HepG2 (cell line): ENCODE measurements around the gene PRR14. TPM values are rescaled to one million over a fixed set of nuclear protein-coding genes. Genes with fewer than 3 reads are reported as not detected.
A peak's percentile ranks its signal among the peaks of the same experiment; 100 is the strongest.

Experiments
- AKNA ChIP-seq: sonication (generic); formaldehyde crosslinking; IDR thresholded peaks from 2 replicates; pipeline ENCODE4 v1.4.0; 2020; ENCODE audit warnings: missing genetic modification reagents, borderline replicate concordance
- ARID5B ChIP-seq: IDR thresholded peaks from 2 replicates; pipeline ENCODE4 v1.4.0; 2020; ENCODE audit warnings: mild to moderate bottlenecking, missing genetic modification reagents
- CENPBD1 ChIP-seq: sonication (generic); formaldehyde crosslinking; IDR thresholded peaks from 2 replicates; pipeline ENCODE4 v1.8.0; 2022; ENCODE audit warnings: missing genetic modification reagents, low read depth, mild to moderate bottlenecking, borderline replicate concordance
- ETV5 ChIP-seq: IDR thresholded peaks from 2 replicates; pipeline ENCODE4 v1.6.1; 2018; ENCODE audit warnings: missing biosample characterization, missing genetic modification reagents, inconsistent platforms, borderline replicate concordance
- HOXA5 ChIP-seq: sonication (generic); formaldehyde crosslinking; IDR thresholded peaks from 2 replicates; pipeline ENCODE4 v1.4.0; 2020; ENCODE audit warnings: missing genetic modification reagents
- POLR2G ChIP-seq: fragments of 200-400 bp; formaldehyde crosslinking; IDR thresholded peaks from 2 replicates; pipeline ENCODE4 v1.6.1; 2018; ENCODE audit warnings: mild to moderate bottlenecking, low read depth, low read length, moderate library complexity
- TAF15 ChIP-seq: fragments of 200-400 bp; formaldehyde crosslinking; IDR thresholded peaks from one replicate; pipeline ENCODE4 v1.6.1; 2018; ENCODE audit warnings: mild to moderate bottlenecking, low read depth, low read length; ENCODE audit not compliant: poor library complexity, severe bottlenecking
- ZBTB46 ChIP-seq: sonication (generic); formaldehyde crosslinking; IDR thresholded peaks from 2 replicates; pipeline ENCODE4 v1.4.0; 2020; ENCODE audit warnings: mild to moderate bottlenecking, missing genetic modification reagents, borderline replicate concordance
- ZFY ChIP-seq: sonication (generic); formaldehyde crosslinking; IDR thresholded peaks from 2 replicates; pipeline ENCODE4 v1.4.0; 2020; ENCODE audit warnings: missing genetic modification reagents
- ZNF180 ChIP-seq: sonication (generic); formaldehyde crosslinking; IDR thresholded peaks from 2 replicates; pipeline ENCODE4 v1.4.0; 2020; ENCODE audit warnings: low read depth, missing genetic modification reagents, borderline replicate concordance
- ZNF451 ChIP-seq: sonication (generic); formaldehyde crosslinking; IDR thresholded peaks from 2 replicates; pipeline ENCODE4 v1.5.0; 2020; ENCODE audit warnings: mild to moderate bottlenecking, missing genetic modification reagents
- ZNF512 ChIP-seq: sonication (generic); formaldehyde crosslinking; IDR thresholded peaks from 2 replicates; pipeline ENCODE4 v1.4.0; 2020; ENCODE audit warnings: mild to moderate bottlenecking, missing genetic modification reagents
- ZNF552 ChIP-seq: sonication (generic); formaldehyde crosslinking; IDR thresholded peaks from 2 replicates; pipeline ENCODE4 v1.9.0; 2022; ENCODE audit warnings: missing genetic modification reagents, mild to moderate bottlenecking, borderline replicate concordance
- ZNF589 ChIP-seq: sonication (generic); formaldehyde crosslinking; conservative IDR thresholded peaks from 2 replicates; pipeline ENCODE4 v1.8.0; 2022; ENCODE audit warnings: mild to moderate bottlenecking, moderate library complexity, missing genetic modification reagents
- polyA plus RNA-seq, 8 experiments: library from polyadenylated mRNA; depleted of rRNA in 3 of 8; stranded (reverse) in 7 of 8; unstranded in 1 of 8; fragments of >200 nt; fragmentation: Illumina TruSeq in 4 of 8; extraction: Trizol in 4 of 8; gene quantifications; 2 replicates each; pipeline versions ENCODE4 v1.2.1 to v1.2.3, GENCODE V29; 2011 to 2016; ENCODE audit warnings: low read depth in 4 of 8, missing spikeins in 1 of 8, mixed read lengths in 1 of 8; ENCODE audit not compliant: insufficient read depth in 1 of 8
- total RNA-seq, 5 experiments: library from RNA; depleted of rRNA; stranded (reverse); fragments of >200 nt; fragmentation: Illumina TruSeq; extraction: Trizol; gene quantifications; 2 replicates each; pipeline ENCODE4 v1.2.3, GENCODE V29; 2016; ENCODE audit warnings: low read depth in 1 of 5

The PRR14 gene
- total and polyA plus RNA-seq, 2 of the 13 experiments (the other 11 are each of a cell fraction or from before 2014, with no cell fraction given): 8.4 to 11.0 TPM

GRCh38 chr16:30628628-30629540 is 21.9 kb upstream of the PRR14 start (continued):
- TF ChIP-seq ARID5B: peak; percentile 28
- TF ChIP-seq ETV5: peak; percentile 60; the same call in 1 of the 2 replicates
- peak; percentile 67 for TF ChIP-seq ZFY (CRISPR knock-in tag)
- TF ChIP-seq TAF15: no peak
- no peak for TF ChIP-seq ZNF512 (CRISPR knock-in tag)
- no peak for TF ChIP-seq ZNF589 (CRISPR knock-in tag)
- TF ChIP-seq ZNF180 (CRISPR knock-in tag): no peak
- TF ChIP-seq POLR2G: 0 out of 2 replicates have a peak, but pooled peaks have one; percentile 36
- TF ChIP-seq ZNF552 (CRISPR knock-in tag): no peak
- TF ChIP-seq AKNA (CRISPR knock-in tag): no peak
- no peak for TF ChIP-seq ZBTB46 (CRISPR knock-in tag)
- no peak; the same call in 1 of the 2 replicates for TF ChIP-seq ZNF451 (CRISPR knock-in tag)
- no peak for TF ChIP-seq CENPBD1 (CRISPR knock-in tag)
- no peak; the same call in 1 of the 2 replicates for TF ChIP-seq HOXA5 (CRISPR knock-in tag)
